HG03135 (cell line): ENCODE measurements around the gene SLC3A2.
"Not testable (repeated sequence)": the region's sequence is repeated elsewhere in the genome, so short reads cannot be mapped to it uniquely, and the experiment has no call there.

Experiments used
- ATAC-seq: cut with Tn5 transposase; IDR thresholded peaks from one replicate; pipeline ENCODE4 v1.9.1; 2021; ENCODE audit warnings: mild to moderate bottlenecking, moderate library complexity; ENCODE audit not compliant: unreplicated experiment

Gene SLC3A2

GRCh38 chr11:62926680-62927455, 46.2 kb downstream of the SLC3A2 start:
- no peak for ATAC-seq

GRCh38 chr11:62928011-62928410, 47.3 kb downstream of the SLC3A2 start:
- ATAC-seq = no peak

DNA sequence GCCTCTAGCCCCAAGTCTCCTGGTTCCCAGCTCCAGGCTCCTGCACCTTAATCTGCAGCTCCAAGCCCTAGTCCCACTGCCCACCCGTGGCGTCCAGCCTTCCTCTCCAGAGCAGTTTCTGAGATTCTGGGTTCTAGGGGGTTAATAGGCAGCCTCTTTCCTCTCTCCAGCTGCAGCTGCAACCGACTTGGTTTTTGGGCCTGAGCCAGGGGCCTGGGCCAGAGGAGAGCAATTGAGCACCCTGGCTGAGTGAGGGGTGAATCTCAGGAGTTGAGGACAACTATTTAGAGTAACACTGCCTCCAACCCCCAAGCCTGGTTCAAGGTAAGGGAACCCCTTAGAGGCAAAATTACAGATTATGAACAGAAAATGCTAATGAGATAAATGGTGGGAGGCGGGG, 49.5 kb downstream of the SLC3A2 start:
- no peak for ATAC-seq

- ATAC-seq = no peak
Observed at GRCh38 chr11:62930666-62931065, 50.0 kb downstream of the SLC3A2 start.

- ATAC-seq = no peak
Observed at GRCh38 chr11:62931499-62932278, 51.0 kb downstream of the SLC3A2 start.

- ATAC-seq = no peak
Observed at GRCh38 chr11:62933285-62933684, 52.6 kb downstream of the SLC3A2 start.

GRCh38 chr11:62933750-62934495, 53.2 kb downstream of the SLC3A2 start:
- ATAC-seq = no peak

DNA sequence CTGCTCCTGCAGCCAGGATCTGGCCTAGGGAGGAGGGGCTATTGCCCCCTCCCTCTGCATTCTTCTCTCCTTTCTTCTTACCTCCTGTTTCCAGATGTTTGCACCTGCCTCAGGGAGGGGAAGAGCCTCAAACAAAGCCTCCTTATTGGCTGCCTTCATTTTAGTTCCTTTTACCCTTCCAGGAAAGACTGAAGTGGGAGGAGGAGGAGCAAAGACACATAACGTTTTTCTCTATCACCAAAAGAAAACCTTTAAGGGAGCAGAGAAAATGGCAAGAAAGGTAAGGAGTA, 53.7 kb downstream of the SLC3A2 start:
- no peak for ATAC-seq

DNA sequence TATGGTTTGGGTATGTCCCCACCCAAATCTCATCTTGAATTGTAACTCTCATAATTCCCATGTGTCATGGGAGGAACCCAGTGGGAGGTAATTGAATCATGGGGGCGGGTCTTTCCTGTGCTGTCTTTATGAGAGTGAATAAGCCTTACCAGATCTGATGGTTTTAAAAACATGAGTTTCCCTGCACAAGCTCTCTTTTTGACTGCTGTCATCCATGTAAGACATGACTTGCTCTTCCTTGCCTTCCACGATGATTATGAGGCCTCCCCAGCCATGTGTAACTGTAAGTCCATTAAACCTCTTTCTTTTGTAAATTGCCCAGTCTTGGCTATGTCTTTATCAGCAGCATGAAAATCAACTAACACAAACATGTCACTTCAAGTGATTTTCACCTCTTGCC, 56.8 kb downstream of the SLC3A2 start:
- ATAC-seq = not testable (repeated sequence)
